ENCODE results near the gene CHMP1A.
A peak's percentile ranks its signal among the peaks of the same experiment; 100 is the strongest.
"Not testable (repeated sequence)": the region's sequence is repeated elsewhere in the genome, so short reads cannot be mapped to it uniquely, and the experiment has no call there.

Gene CHMP1A

GRCh38 chr16:89693289-89693731, 35.8 kb upstream of the CHMP1A start:
- DNase-seq (ENCODE audit: insufficient read length, low spot score) (no peak), FAIRE-seq (no peak)

GRCh38 chr16:89691986-89692569, 34.6 kb upstream of the CHMP1A start:
- DNase-seq (ENCODE audit: insufficient read length, low spot score), result no peak
- FAIRE-seq, result no peak

GRCh38 chr16:89691231-89691985, 33.9 kb upstream of the CHMP1A start:
- no peak for FAIRE-seq
- DNase-seq (ENCODE audit: insufficient read length, low spot score), result no peak

DNA sequence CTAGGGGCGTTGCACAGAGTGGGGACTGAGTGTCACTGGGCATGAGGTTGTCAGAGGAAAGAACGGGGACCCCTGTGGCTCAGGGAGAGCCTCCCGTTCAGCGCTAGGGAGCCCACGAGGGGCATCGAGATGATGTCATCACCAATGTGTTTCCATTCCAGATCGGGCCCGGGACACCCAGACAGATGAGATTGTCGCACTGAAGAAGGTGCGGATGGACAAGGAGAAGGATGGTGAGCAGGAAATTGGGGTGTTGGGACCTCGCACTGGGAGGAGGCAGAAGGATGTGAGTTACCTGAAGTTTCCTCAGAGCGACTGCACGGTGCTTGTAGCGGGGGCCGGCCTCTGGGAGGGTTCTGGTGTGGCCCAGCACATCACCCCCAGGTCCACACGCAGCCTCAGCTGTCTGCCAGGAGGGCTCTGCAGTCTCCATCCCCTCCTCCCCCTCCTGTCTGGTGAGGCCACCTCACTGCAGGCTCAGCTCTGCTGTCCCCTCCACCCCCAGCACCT, 32.9 kb upstream of the CHMP1A start:
- DNase-seq (ENCODE audit: insufficient read length, low spot score), result no peak
- no peak for FAIRE-seq

GRCh38 chr16:89689621-89690020, 32.1 kb upstream of the CHMP1A start:
- FAIRE-seq; DNase-seq (ENCODE audit: insufficient read length, low spot score): not testable (repeated sequence)

GRCh38 chr16:89689142-89689541, 31.6 kb upstream of the CHMP1A start:
- no peak for FAIRE-seq
- no peak for DNase-seq (ENCODE audit: insufficient read length, low spot score)

DNA sequence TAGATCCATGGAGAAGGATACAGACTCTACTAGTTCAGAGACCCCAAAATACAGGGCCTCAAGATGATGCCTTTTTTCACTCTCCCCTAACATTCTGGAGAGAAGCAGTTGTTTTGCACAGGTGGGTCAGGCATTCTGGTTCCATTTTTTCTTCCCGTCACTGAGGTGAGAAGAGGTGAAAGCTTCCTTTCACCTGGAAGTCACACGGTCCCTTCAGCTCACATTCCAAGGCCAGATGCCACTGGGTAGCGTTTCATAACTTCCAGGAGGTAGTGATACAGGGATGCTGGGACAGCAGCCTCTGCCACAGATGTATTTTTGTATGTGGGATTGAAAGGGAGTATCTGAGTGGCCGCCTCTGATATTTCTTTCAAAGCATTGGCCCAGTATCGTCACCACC, 30.9 kb upstream of the CHMP1A start:
- DNase-seq (ENCODE audit: insufficient read length, low spot score) (no peak), FAIRE-seq (no peak)

- peak; percentile 80 for FAIRE-seq
- DNase-seq (ENCODE audit: insufficient read length, low spot score), result peak; percentile 89
Observed at GRCh38 chr16:89687092-89687940, 29.8 kb upstream of the CHMP1A start.

DNA sequence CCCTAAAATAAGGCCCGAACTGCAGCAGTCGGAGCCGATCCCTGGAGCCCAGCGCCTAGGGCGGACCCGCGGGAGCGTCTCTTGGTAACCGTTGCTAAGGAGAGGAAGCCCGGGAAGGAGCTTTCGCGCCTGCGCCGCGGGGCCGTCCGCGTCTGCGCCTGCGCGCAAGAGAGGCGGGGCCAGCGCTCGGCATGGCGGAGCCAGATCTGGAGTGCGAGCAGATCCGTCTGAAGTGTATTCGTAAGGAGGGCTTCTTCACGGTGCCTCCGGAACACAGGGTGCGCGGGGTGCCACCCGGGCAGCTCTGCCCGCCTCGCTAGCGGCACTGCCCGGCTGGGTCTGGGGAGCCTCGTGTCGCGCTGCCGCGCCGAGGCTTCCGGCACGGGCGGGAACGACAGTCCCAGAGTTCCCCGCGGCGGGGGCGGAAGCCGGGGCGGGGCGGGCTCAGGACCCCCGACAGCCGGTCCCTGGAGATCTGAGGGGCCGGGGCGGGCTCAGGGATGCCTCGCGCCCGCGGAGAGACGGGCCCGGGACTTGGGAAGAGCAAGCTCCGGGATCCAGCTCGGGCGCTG, 29.1 kb upstream of the CHMP1A start, which contains the start of gene CDK10:
Gene CDK10, plus strand, starts transcription at position 170 of the 572 bp plus-strand sequence. Its CDS starts 22 bp downstream, at position 192.
- peak; percentile 88 for FAIRE-seq

GRCh38 chr16:89685916-89686315, 28.4 kb upstream of the CHMP1A start:
- no peak for FAIRE-seq

More for the DNA sequence above, 29.1 kb upstream of the CHMP1A start, which contains the start of gene CDK10:
- DNase-seq (ENCODE audit: insufficient read length, low spot score), result peak; percentile 98

DNA sequence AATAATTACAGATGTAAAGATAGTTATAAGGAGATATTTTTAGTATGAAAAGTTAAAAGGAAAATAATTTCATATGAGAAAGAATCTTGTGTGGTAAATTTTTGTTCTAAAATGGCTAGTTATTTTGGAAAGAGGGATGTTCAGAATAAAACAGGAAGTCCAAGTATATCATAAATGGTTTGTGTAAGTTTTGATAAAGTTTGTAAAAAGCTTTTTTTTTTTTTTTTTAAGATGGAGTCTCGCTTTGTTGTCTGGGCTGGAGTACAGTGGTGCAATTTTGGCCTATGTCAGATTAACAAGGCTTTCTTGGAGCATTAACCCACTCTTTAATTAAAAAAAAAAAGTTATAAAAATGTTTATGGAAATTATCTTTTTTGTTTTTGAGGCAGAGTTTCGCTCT, 20.8 kb upstream of the CHMP1A start:
- DNase-seq (ENCODE audit: insufficient read length, low spot score) (no peak), FAIRE-seq (no peak)

More at GRCh38 chr16:89685916-89686315, 28.4 kb upstream of the CHMP1A start:
- no peak for DNase-seq (ENCODE audit: insufficient read length, low spot score)

DNA sequence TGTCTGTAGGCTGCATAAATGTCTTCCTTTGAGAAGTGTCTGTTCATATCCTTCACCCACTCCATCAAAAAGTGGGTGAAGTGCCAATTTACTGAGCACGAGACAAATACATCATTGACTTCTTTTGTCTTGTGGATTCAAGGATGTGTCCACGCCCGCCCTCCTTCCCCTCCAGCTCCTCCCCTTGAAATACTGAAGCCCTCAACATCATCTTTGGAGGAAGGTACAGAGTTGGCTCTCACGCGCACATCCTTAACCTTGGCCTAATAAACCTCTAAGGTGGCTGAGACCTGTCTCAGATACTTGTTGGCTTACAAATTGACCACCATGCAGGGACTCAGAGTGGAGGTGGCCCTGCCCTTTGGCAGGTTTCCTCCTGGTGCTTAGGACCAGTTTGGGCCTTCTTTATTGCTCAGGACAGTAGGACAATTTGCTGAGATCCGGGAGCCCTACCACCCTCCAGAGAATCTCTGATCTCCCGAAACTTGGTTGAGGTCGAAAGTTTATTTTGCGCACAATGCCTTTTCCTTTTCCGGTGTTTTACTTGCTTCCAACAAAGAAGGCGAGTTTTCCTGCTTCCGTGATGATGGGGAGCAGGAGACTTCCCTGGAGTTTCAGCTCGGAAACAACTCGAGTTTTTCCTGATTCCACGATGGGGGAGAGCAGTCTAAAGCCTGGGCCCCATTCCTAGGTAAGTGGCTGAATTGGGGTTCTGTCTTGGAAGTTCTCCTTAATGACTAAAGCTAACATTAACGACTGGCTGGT, 14.9 kb upstream of the CHMP1A start:
- FAIRE-seq (no peak), DNase-seq (ENCODE audit: insufficient read length, low spot score) (no peak)

GRCh38 chr16:89671565-89671964, 14.1 kb upstream of the CHMP1A start:
- FAIRE-seq, result not testable (repeated sequence)

DNA sequence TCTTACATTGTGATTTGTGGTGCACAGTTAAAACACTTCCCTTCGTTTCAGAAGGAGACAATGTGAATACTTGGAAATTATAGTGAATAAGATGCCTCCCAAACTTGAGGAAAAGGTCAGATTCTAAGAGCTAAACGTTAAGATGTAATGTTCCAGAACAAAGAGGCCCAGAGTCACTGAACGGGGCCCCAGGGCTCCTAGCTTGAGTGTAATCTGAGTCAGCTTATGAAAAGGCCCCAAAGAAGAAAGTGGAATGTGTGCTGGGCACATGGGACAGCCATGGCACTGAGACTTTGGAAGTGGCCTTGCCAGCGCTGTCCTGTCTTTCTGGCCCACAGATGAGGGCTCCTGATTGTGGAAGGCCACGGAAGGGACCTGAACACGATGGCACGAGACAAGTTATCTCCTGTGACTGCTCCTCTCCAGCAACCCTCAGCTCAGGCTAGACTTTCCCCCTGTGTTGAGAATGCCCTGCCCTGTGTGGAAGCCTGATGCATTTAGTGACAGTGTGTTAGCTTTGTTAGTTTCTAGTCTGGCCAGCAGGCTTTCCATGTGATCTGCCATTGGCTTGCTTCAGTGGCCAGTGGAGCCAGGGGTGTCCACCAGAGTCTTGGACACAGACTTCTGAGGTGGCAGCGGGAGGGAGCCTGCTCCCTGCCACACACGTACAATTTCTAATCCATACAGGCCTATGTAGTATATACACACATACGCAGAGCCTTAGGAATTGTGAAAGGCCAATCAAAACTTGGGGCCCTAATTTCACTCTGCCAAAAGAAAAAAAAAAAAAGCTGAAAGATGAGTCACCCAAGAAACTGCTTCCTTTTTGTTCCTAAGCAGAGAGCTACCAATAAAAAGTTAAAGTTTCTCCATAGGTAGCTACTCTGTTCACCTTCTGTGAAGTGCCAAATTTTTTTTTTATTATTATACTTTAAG, 13.3 kb upstream of the CHMP1A start:
- DNase-seq (ENCODE audit: insufficient read length, low spot score) (no peak), FAIRE-seq (no peak)

More at GRCh38 chr16:89671565-89671964, 14.1 kb upstream of the CHMP1A start:
- DNase-seq (ENCODE audit: insufficient read length, low spot score), result not testable (repeated sequence)

DNA sequence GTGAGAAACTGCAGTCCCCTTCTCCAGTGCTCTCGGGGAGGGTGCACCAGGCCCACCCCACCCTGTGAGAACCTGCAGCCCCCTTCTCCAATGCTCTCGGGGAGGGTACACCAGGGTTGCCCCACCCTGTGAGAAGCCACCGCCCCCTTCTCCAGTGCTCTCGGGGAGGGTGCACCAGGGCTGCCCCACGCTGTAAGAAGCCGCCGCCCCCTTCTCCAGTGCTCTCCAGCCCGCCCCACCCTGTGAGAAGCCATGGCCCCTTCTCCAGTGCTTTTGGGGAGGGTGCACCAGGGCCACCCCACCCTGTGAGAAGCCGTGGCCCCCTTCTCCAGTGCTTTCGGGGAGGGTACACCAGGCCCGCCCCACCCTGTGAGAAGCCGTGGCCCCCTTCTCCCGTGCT, 12.2 kb upstream of the CHMP1A start:
- FAIRE-seq (no peak), DNase-seq (ENCODE audit: insufficient read length, low spot score) (no peak)

GRCh38 chr16:89668790-89669158, 11.3 kb upstream of the CHMP1A start:
- FAIRE-seq, result no peak

DNA sequence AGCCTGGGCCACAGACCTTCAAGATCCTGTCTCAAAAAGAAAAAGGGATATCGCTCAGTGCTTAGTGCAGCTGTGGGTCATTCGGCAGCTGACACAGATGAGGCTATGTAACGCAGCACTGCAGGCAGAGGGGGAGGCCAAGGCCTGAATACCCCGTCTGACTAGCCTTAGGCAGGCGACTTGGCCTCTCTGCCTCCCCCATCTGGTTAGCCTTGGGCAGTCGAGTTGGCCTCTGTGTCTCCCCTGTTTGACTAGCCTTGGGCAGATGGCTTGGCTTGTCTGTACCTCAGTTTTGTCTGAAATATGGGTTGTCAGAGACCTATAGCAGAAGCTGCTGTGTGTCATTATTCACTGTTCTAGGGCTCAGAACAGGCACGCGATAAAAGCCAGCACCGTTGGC, 10.1 kb upstream of the CHMP1A start:
- FAIRE-seq (no peak), DNase-seq (ENCODE audit: insufficient read length, low spot score) (no peak)

More at GRCh38 chr16:89668790-89669158, 11.3 kb upstream of the CHMP1A start:
- no peak for DNase-seq (ENCODE audit: insufficient read length, low spot score)

DNA sequence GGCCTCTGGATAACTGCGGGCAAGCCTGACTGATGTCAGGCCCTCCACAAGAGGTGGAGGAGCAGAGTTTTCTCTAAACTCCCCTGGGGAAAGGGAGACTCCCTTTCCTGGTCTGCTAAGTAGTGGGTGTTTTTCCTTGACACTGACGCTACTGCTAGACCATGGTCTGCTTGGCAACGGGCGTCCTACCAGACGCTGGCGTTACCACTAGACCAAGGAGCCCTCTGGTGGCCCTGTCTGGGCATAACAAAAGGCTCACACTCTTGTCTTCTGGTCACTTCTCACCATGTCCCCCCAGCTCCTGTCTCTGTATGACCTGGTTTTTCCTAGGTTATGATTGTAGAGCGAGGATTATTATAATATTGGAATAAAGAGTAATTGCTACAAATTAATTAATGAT, 9.5 kb upstream of the CHMP1A start:
- not testable (repeated sequence) for DNase-seq (ENCODE audit: insufficient read length, low spot score)
- peak; percentile 4 for FAIRE-seq

- DNase-seq (ENCODE audit: insufficient read length, low spot score); FAIRE-seq: not testable (repeated sequence)
Observed at GRCh38 chr16:89664238-89664637, 6.7 kb upstream of the CHMP1A start.

Measured in GM19239 (cell line).